HEK293 (cell line): ENCODE results near the gene USP12.
A peak's percentile ranks its signal among the peaks of the same experiment; 100 is the strongest.

ENCODE experiments used
- CTCF ChIA-PET: fragments of 350-600 bp; formaldehyde crosslinking; extraction: SDS; loops from one replicate; lab custom pipeline; 2021; ENCODE audit warnings: antibody characterized with exemption; lab: Yijun Ruan, JAX
- POLR2A ChIA-PET: fragments of 300-600 bp; formaldehyde crosslinking; extraction: SDS; loops from one replicate; lab custom pipeline; 2020; ENCODE audit warnings: antibody characterized with exemption, inconsistent platforms; lab: Yijun Ruan, JAX
- H3K27ac ChIP-seq: fragments of 200-500 bp; sonication (Bioruptor generic); 2 replicates; pipeline ENCODE4 v1.5.1; 2014; ENCODE audit warnings: low read depth, low read length, control low read depth, inconsistent platforms; ENCODE audit errors: extremely low read depth
- H3K36me3 ChIP-seq, 2 experiments: fragments of 200-500 bp in 1 of 2; sonication (Bioruptor generic) in 1 of 2; 1 replicate in 1 of 2; 2 replicates in 1 of 2; pipeline ENCODE4 v1.5.1; 2014 to 2017; ENCODE audit warnings: inconsistent platforms in 2 of 2, low read length in 2 of 2; ENCODE audit not compliant: control insufficient read depth in 2 of 2, insufficient read depth in 1 of 2
- H3K4me1 ChIP-seq: fragments of 200-500 bp; sonication (Bioruptor generic); 2 replicates; pipeline ENCODE4 v1.5.1; 2014; ENCODE audit warnings: mild to moderate bottlenecking, low read length, inconsistent platforms; ENCODE audit not compliant: control insufficient read depth, insufficient read depth
- H3K4me3 ChIP-seq: 2 replicates; pipeline ENCODE4 v1.5.1; 2011; ENCODE audit warnings: low read depth, mild to moderate bottlenecking, control low read depth, low read length, moderate library complexity
- H3K9me3 ChIP-seq: fragments of 200-500 bp; sonication (Bioruptor generic); 2 replicates; pipeline ENCODE4 v1.5.1; 2014; ENCODE audit warnings: low read depth, low read length, inconsistent platforms; ENCODE audit not compliant: control insufficient read depth, insufficient read depth
- AEBP2 ChIP-seq: fragments of 450-650 bp; formaldehyde crosslinking; IDR thresholded peaks from 2 replicates; pipeline ENCODE4 v1.5.1; 2016; ENCODE audit warnings: missing biosample characterization, missing genetic modification characterization, borderline replicate concordance
- IKZF3 ChIP-seq: fragments of 450-650 bp; IDR thresholded peaks from 2 replicates; pipeline ENCODE4 v1.5.0; 2018; ENCODE audit warnings: missing biosample characterization, mild to moderate bottlenecking, missing genetic modification characterization, moderate library complexity
- KLF1 ChIP-seq: fragments of 450-650 bp; formaldehyde crosslinking; IDR thresholded peaks from 2 replicates; pipeline ENCODE4 v1.5.1; 2016; ENCODE audit warnings: missing biosample characterization, missing genetic modification characterization
- KLF16 ChIP-seq: fragments of 450-650 bp; formaldehyde crosslinking; IDR thresholded peaks from 2 replicates; pipeline ENCODE4 v1.5.1; 2017; ENCODE audit warnings: missing biosample characterization, missing genetic modification characterization
- PATZ1 ChIP-seq: fragments of 450-650 bp; formaldehyde crosslinking; IDR thresholded peaks from 2 replicates; pipeline ENCODE4 v1.5.1; 2016; ENCODE audit warnings: missing biosample characterization, missing genetic modification characterization
- PRDM1 ChIP-seq: fragments of 450-650 bp; formaldehyde crosslinking; IDR thresholded peaks from 2 replicates; pipeline ENCODE4; 2016; ENCODE audit warnings: missing biosample characterization, missing genetic modification characterization
- PRDM6 ChIP-seq: fragments of 450-650 bp; formaldehyde crosslinking; IDR thresholded peaks from 2 replicates; pipeline ENCODE4 v1.5.1; 2017; ENCODE audit warnings: missing biosample characterization, missing genetic modification characterization
- REPIN1 ChIP-seq: fragments of 450-650 bp; formaldehyde crosslinking; IDR thresholded peaks from 2 replicates; pipeline ENCODE4 v1.5.1; 2017; ENCODE audit warnings: missing biosample characterization, missing genetic modification characterization, low read depth
- SP3 ChIP-seq: fragments of 450-650 bp; formaldehyde crosslinking; IDR thresholded peaks from 2 replicates; pipeline ENCODE4 v1.5.1; 2016; ENCODE audit warnings: missing biosample characterization, missing genetic modification characterization
- SP7 ChIP-seq: fragments of 450-650 bp; formaldehyde crosslinking; IDR thresholded peaks from 2 replicates; pipeline ENCODE4 v1.5.1; 2016; ENCODE audit warnings: missing biosample characterization, missing genetic modification characterization
- TRIM28 ChIP-seq: IDR thresholded peaks from 2 replicates; pipeline ENCODE4 v1.6.1; 2011; ENCODE audit warnings: low read length, control low read depth, borderline replicate concordance
- YY1 ChIP-seq: fragments of 450-650 bp; formaldehyde crosslinking; IDR thresholded peaks from 2 replicates; pipeline ENCODE4 v1.5.1; 2018; ENCODE audit warnings: missing biosample characterization, missing genetic modification characterization
- ZBTB20 ChIP-seq: fragments of 450-650 bp; formaldehyde crosslinking; IDR thresholded peaks from 2 replicates; pipeline ENCODE4 v1.5.1; 2016; ENCODE audit warnings: missing biosample characterization, missing genetic modification characterization
- ZBTB26 ChIP-seq: fragments of 450-650 bp; formaldehyde crosslinking; optimal IDR thresholded peaks from 2 replicates; pipeline ENCODE3; 2016; ENCODE audit warnings: missing biosample characterization, mild to moderate bottlenecking, missing genetic modification characterization
- ZEB2 ChIP-seq: fragments of 450-650 bp; formaldehyde crosslinking; IDR thresholded peaks from 2 replicates; pipeline ENCODE4 v1.5.1; 2016; ENCODE audit warnings: missing biosample characterization, missing genetic modification characterization
- ZFP69B ChIP-seq: fragments of 450-650 bp; formaldehyde crosslinking; IDR thresholded peaks from 2 replicates; pipeline ENCODE4 v1.5.1; 2016; ENCODE audit warnings: missing biosample characterization, missing genetic modification characterization
- ZNF112 ChIP-seq: fragments of 450-650 bp; formaldehyde crosslinking; IDR thresholded peaks from 2 replicates; pipeline ENCODE4 v1.5.0; 2017; ENCODE audit warnings: missing biosample characterization, missing genetic modification characterization
- ZNF121 ChIP-seq: fragments of 450-650 bp; formaldehyde crosslinking; IDR thresholded peaks from 2 replicates; pipeline ENCODE4 v1.5.1; 2016; ENCODE audit warnings: missing biosample characterization, missing genetic modification characterization
- ZNF221 ChIP-seq: fragments of 450-650 bp; formaldehyde crosslinking; IDR thresholded peaks from 2 replicates; pipeline ENCODE4 v1.5.1; 2017; ENCODE audit warnings: missing biosample characterization, missing genetic modification characterization, borderline replicate concordance
- ZNF335 ChIP-seq: fragments of 450-650 bp; formaldehyde crosslinking; conservative IDR thresholded peaks from 2 replicates; pipeline ENCODE4 v1.5.1; 2016; ENCODE audit warnings: missing biosample characterization, missing genetic modification characterization
- ZNF354C ChIP-seq: fragments of 450-650 bp; formaldehyde crosslinking; IDR thresholded peaks from 2 replicates; pipeline ENCODE4 v1.5.1; 2016; ENCODE audit warnings: missing biosample characterization, missing genetic modification characterization, low read depth, borderline replicate concordance
- ZNF449 ChIP-seq: fragments of 450-650 bp; formaldehyde crosslinking; IDR thresholded peaks from 2 replicates; pipeline ENCODE4 v1.5.1; 2017; ENCODE audit warnings: missing biosample characterization, mild to moderate bottlenecking, missing genetic modification characterization, moderate library complexity
- ZNF488 ChIP-seq: fragments of 450-650 bp; formaldehyde crosslinking; IDR thresholded peaks from 2 replicates; pipeline ENCODE4 v1.5.1; 2016; ENCODE audit warnings: missing biosample characterization, missing genetic modification characterization
- ZNF521 ChIP-seq: fragments of 450-650 bp; formaldehyde crosslinking; IDR thresholded peaks from 2 replicates; pipeline ENCODE4 v1.5.1; 2017; ENCODE audit warnings: missing biosample characterization, mild to moderate bottlenecking, missing genetic modification characterization
- ZNF555 ChIP-seq: fragments of 450-650 bp; formaldehyde crosslinking; conservative IDR thresholded peaks from 2 replicates; pipeline ENCODE4 v1.5.1; 2017; ENCODE audit warnings: missing biosample characterization, mild to moderate bottlenecking, missing genetic modification characterization, inconsistent platforms
- ZNF558 ChIP-seq: fragments of 450-650 bp; formaldehyde crosslinking; IDR thresholded peaks from 2 replicates; pipeline ENCODE4 v1.5.1; 2016; ENCODE audit warnings: missing biosample characterization, missing genetic modification characterization
- ZNF692 ChIP-seq: fragments of 450-650 bp; formaldehyde crosslinking; IDR thresholded peaks from 2 replicates; pipeline ENCODE4 v1.5.1; 2016; ENCODE audit warnings: missing biosample characterization, missing genetic modification characterization

The USP12 gene

GRCh38 chr13:27170516-27171243, 931 bp downstream of the USP12 start:
- Histone ChIP-seq H3K4me3 (peak overlapping the region; percentile 59), H3K9me3 (no peaks in the 10 kb centered on the region), H3K27ac (peak overlapping the region; percentile 81), H3K4me1 (peaks cover 16% of the 10 kb centered on the region), H3K36me3 (no peaks in the 10 kb centered on the region)
- ChIA-PET CTCF (interaction anchor here (0.6 to 2.1 kb wide), 5 partner anchors 32 to 224 kb away, joined by 3 to 7 read pairs (median 3); no protein-coding TSS in a partner anchor), POLR2A (interaction anchor here (1.0 kb wide), 1 partner anchor 87 kb away, joined by 4 read pairs; no protein-coding TSS in a partner anchor)
- TF ChIP-seq ZNF112 (tag by site-specific recombination) (no peak), ZNF488 (tag by site-specific recombination) (no peak), SP7 (peak; percentile 47; the same call in 1 of the 2 replicates), SP3 (tag by site-specific recombination) (no peak; the same call in 1 of the 2 replicates), REPIN1 (tag by site-specific recombination) (no peak), ZFP69B (tag by site-specific recombination) (no peak), ZNF558 (tag by site-specific recombination) (no peak), ZEB2 (tag by site-specific recombination) (0 out of 2 replicates have a peak, but pooled peaks have one; percentile 29), TRIM28 (no peak), ZNF221 (tag by site-specific recombination) (no peak), KLF1 (tag by site-specific recombination) (no peak), ZNF335 (tag by site-specific recombination) (peak; percentile 54), KLF16 (tag by site-specific recombination) (no peak), PATZ1 (peak; percentile 34; the same call in 1 of the 2 replicates), PRDM6 (tag by site-specific recombination) (no peak; the same call in 1 of the 2 replicates), ZNF121 (tag by site-specific recombination) (no peak), ZBTB20 (tag by site-specific recombination) (peak; percentile 60; the same call in 1 of the 2 replicates), IKZF3 (tag by site-specific recombination) (peak; percentile 25; the same call in 1 of the 2 replicates), ZBTB26 (tag by site-specific recombination) (peak; percentile 70), ZNF692 (no peak), ZNF521 (tag by site-specific recombination) (no peak), YY1 (tag by site-specific recombination) (no peak), ZNF354C (no peak), PRDM1 (tag by site-specific recombination) (peak; percentile 81; the same call in 1 of the 2 replicates), AEBP2 (tag by site-specific recombination) (no peak), ZNF555 (no peak), ZNF449 (tag by site-specific recombination) (no peak)
